Natural killer cell (primary cell): Measurements from ENCODE around the gene JMJD8. TPM values are rescaled to one million over a fixed set of nuclear protein-coding genes. Genes with fewer than 3 reads are reported as not detected.

ENCODE experiments used
- ATAC-seq, 3 donors: fragments of 150-1000 bp in 2 of 3; fragments of 200-7000 bp in 1 of 3; cut with Tn5 transposase; 1 replicate in 1 of 3; 2 replicates in 2 of 3; pipeline ENCODE4 v1.10.0; 2021; ENCODE audit warnings: mild to moderate bottlenecking in 2 of 3, moderate library complexity in 2 of 3
- DNase-seq, 2 donors: peaks; one replicate each; pipeline versions ENCODE4 v3.0.0 to v3.0.0-alpha.2; 2013 to 2021; ENCODE audit warnings: mixed read lengths in 1 of 2
- H3K27ac ChIP-seq: one replicate; pipeline ENCODE4 v1.5.1; 2013; ENCODE audit warnings: mild to moderate bottlenecking, low read length
- H3K27me3 ChIP-seq: one replicate; pipeline ENCODE4 v1.6.1; 2013; ENCODE audit warnings: low read length; ENCODE audit not compliant: control insufficient read depth, insufficient read depth
- H3K36me3 ChIP-seq: one replicate; pipeline ENCODE4 v1.6.1; 2013; ENCODE audit warnings: low read length; ENCODE audit not compliant: control insufficient read depth, insufficient read depth
- H3K4me1 ChIP-seq: one replicate; pipeline ENCODE4 v1.6.1; 2013; ENCODE audit warnings: low read length; ENCODE audit not compliant: control insufficient read depth, insufficient read depth
- H3K4me3 ChIP-seq: one replicate; pipeline ENCODE4 v1.5.1; 2013; ENCODE audit warnings: low read length
- H3K9me3 ChIP-seq: one replicate; pipeline ENCODE4 v1.6.1; 2013; ENCODE audit warnings: low read length; ENCODE audit not compliant: control insufficient read depth, insufficient read depth
- H3K27ac Mint-ChIP-seq, 2 donors: one replicate each; pipeline ENCODE4 v1.8.0; 2022; ENCODE audit warnings: mild to moderate bottlenecking in 2 of 2, mixed read lengths in 2 of 2, moderate library complexity in 1 of 2
- H3K27me3 Mint-ChIP-seq, 2 donors: one replicate each; pipeline ENCODE4 v1.8.0; 2022; ENCODE audit warnings: low read depth in 2 of 2, mixed read lengths in 2 of 2
- H3K36me3 Mint-ChIP-seq: one replicate; pipeline ENCODE4 v1.8.0; 2022; ENCODE audit warnings: mixed read lengths
- H3K4me1 Mint-ChIP-seq, 2 donors: one replicate each; pipeline ENCODE4 v1.8.0; 2022; ENCODE audit warnings: mixed read lengths in 2 of 2
- H3K4me3 Mint-ChIP-seq: one replicate; pipeline ENCODE4 v1.8.0; 2022; ENCODE audit warnings: mild to moderate bottlenecking, moderate library complexity, mixed read lengths
- H3K9me3 Mint-ChIP-seq, 2 donors: one replicate each; pipeline ENCODE4 v1.8.0; 2022; ENCODE audit warnings: mixed read lengths in 2 of 2
- WGBS: methylation state at CpG from one replicate; pipeline ENCODE4 v1.1.7; 2013; ENCODE audit warnings: missing lambda C conversion rate; ENCODE audit not compliant: insufficient coverage; 5-methylcytosine and 5-hydroxymethylcytosine counted together
- intact Hi-C: fragments of 100-400 bp; cut with micrococcal nuclease; formaldehyde crosslinking; loops from one replicate; pipeline ENCODE4 v1.14.2; 2022
- total RNA-seq, 4 donors: library from RNA; stranded (reverse); fragments of 120-200 nt in 1 of 4; gene quantifications; one replicate each; pipeline versions ENCODE4 v1.2.3 to v1.2.4, GENCODE V29; 2013 to 2022
- TF ChIP-seq, protein P1 (sequence below): fragments of 200-600 bp; IDR thresholded peaks from one replicate; pipeline ENCODE4 v1.8.0; 2022; ENCODE audit warnings: antibody characterized with exemption

JMJD8 gene
- total RNA-seq, 3 donors from 2014 or later (not counting 1 experiment from before 2014, with no cell fraction given), result 29.5 to 32.6 (median 31.5) TPM

DNA sequence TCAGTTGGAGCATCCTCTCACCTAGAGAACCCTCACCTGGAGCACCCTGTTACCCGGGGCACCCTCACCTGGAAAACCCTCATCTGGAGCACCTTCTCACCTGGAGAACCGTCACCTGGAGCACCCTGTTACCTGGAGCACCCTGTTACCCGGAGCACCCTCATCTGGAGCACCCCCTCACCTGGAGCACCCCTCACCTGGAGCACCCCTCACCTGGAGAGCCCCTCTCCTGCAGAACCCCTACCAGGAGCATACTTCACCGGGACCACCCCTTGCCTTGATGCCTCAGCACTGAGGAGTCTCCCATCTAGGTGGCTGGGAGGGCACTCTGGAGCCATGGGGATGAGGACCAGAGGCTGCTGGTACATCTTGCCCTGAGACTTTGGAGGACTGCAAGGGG lies 24.8 kb upstream of the JMJD8 start:
- TF ChIP-seq, protein P1, sequence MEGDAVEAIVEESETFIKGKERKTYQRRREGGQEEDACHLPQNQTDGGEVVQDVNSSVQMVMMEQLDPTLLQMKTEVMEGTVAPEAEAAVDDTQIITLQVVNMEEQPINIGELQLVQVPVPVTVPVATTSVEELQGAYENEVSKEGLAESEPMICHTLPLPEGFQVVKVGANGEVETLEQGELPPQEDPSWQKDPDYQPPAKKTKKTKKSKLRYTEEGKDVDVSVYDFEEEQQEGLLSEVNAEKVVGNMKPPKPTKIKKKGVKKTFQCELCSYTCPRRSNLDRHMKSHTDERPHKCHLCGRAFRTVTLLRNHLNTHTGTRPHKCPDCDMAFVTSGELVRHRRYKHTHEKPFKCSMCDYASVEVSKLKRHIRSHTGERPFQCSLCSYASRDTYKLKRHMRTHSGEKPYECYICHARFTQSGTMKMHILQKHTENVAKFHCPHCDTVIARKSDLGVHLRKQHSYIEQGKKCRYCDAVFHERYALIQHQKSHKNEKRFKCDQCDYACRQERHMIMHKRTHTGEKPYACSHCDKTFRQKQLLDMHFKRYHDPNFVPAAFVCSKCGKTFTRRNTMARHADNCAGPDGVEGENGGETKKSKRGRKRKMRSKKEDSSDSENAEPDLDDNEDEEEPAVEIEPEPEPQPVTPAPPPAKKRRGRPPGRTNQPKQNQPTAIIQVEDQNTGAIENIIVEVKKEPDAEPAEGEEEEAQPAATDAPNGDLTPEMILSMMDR, result no peak
- Mint-ChIP-seq H3K36me3 (no peaks in the 10 kb centered on the region), H3K4me3 (no peak overlapping the region), H3K27me3 (peaks cover 8 to 12% of the 10 kb centered on the region in 2 donors), H3K9me3 (no peaks in the 10 kb centered on the region), H3K27ac (no peak overlapping the region), H3K4me1 (no peaks in the 10 kb centered on the region)
- Histone ChIP-seq H3K36me3 (no peaks in the 10 kb centered on the region), H3K27me3 (peaks cover 32% of the 10 kb centered on the region), H3K4me3 (no peak overlapping the region), H3K4me1 (peaks cover 6% of the 10 kb centered on the region), H3K9me3 (no peaks in the 10 kb centered on the region), H3K27ac (no peak overlapping the region)
- intact Hi-C loops, result no loop called here
- ATAC-seq, result no peak
- 91% methylated on average over 3 of the region's 4 CpGs for WGBS
- no peak for DNase-seq

DNA sequence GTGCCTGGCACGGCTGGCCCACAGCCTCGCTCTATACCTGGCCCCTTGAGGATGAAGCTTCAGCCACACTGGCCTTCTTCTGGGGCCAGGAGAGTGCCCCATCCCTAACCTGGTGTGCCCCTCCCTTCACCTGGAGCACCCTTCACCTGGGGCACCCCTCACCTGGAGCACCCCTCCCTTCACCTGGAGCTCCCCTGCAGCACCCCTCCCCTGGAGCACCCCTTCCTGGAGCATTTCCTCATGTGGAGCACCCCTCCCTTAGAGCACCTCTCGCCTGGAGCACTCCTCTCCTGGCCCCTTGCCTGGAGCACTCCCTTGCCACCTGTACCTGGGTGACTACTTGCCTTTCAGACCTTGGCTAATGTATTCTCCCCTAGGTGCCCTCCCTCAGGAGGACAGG lies 23.9 kb upstream of the JMJD8 start:
- Mint-ChIP-seq H3K27ac (no peak overlapping the region), H3K4me1 (no peaks in the 10 kb centered on the region), H3K27me3 (peaks cover 9 to 14% of the 10 kb centered on the region in 2 donors), H3K36me3 (no peaks in the 10 kb centered on the region), H3K4me3 (no peak overlapping the region), H3K9me3 (no peaks in the 10 kb centered on the region)
- TF ChIP-seq, protein P1, result no peak
- Histone ChIP-seq H3K4me3 (no peak overlapping the region), H3K27ac (no peak overlapping the region), H3K9me3 (no peaks in the 10 kb centered on the region), H3K4me1 (peaks cover 6% of the 10 kb centered on the region), H3K36me3 (no peaks in the 10 kb centered on the region), H3K27me3 (peaks cover 39% of the 10 kb centered on the region)
- intact Hi-C loops, result no loop called here
- WGBS, result 64% methylated on average over 3 of the region's 3 CpGs
- ATAC-seq (no peak), DNase-seq (no peak)

DNA sequence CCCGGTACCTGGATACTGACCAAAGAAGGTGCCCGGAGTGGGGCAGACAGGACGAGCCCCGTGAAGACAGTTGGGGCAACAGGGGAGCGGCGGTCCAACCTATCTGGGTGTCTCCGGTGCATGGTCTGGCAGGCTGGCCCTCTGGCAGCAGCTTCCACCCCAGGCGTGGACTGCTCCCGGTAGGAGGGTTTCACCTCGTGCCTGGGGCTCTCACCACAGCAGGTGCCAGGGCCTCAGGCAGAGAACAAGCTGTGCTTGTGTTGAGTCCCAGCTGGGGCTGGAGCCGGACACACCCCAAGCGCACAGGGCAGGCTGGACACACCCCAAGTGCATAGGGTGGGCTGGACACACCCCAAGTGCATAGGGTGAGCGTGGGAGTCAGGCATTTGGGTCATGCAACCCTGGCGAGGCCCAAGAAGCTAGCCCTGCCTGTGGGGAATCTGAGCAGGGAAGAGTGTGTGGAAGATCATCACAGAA lies 23.0 kb upstream of the JMJD8 start:
- intact Hi-C loops, result no loop called here
- TF ChIP-seq, protein P1, result no peak
- Histone ChIP-seq H3K36me3 (no peaks in the 10 kb centered on the region), H3K4me3 (no peak overlapping the region), H3K27me3 (peaks cover 45% of the 10 kb centered on the region), H3K9me3 (no peaks in the 10 kb centered on the region), H3K4me1 (peaks cover 6% of the 10 kb centered on the region), H3K27ac (no peak overlapping the region)
- Mint-ChIP-seq H3K4me1 (no peaks in the 10 kb centered on the region), H3K27me3 (peaks cover 18 to 22% of the 10 kb centered on the region in 2 donors), H3K4me3 (no peak overlapping the region), H3K9me3 (no peaks in the 10 kb centered on the region), H3K27ac (no peak overlapping the region), H3K36me3 (no peaks in the 10 kb centered on the region)
- ATAC-seq (no peak), DNase-seq (no peak)
- 50% methylated on average over 14 of the region's 14 CpGs for WGBS
